K562 (cell line): ENCODE results near the gene SCYL1. TPM values are rescaled to one million over a fixed set of nuclear protein-coding genes. Genes with fewer than 3 reads are reported as not detected.
A peak's percentile ranks its signal among the peaks of the same experiment; 100 is the strongest.

Source experiments
- CAMTA2 ChIP-seq: fragments of 250-450 bp; sonication (Bioruptor Pico); conservative IDR thresholded peaks from 2 replicates; pipeline ENCODE4 v1.5.1; 2022
- ETV5 ChIP-seq: sonication (generic); formaldehyde crosslinking; IDR thresholded peaks from 2 replicates; pipeline ENCODE4 v1.4.0; 2020; ENCODE audit warnings: low read depth, mild to moderate bottlenecking, missing genetic modification reagents
- GTF2F1 ChIP-seq: IDR thresholded peaks from 2 replicates; pipeline ENCODE4 v1.6.1; 2011; ENCODE audit warnings: low read depth, low read length, improper control_type of control experiment
- MYC ChIP-seq, 2 experiments: fragments of 250-450 bp in 1 of 2; sonication (Bioruptor Pico) in 1 of 2; IDR thresholded peaks; 2 replicates each; pipeline versions ENCODE4 v1.5.1 to v1.6.1; 2012 to 2021; ENCODE audit warnings: low read depth in 2 of 2, borderline replicate concordance in 1 of 2, improper control_type of control experiment in 1 of 2, low read length in 1 of 2, mild to moderate bottlenecking in 1 of 2, moderate library complexity in 1 of 2
- SAFB2 ChIP-seq: fragments of 200-400 bp; formaldehyde crosslinking; IDR thresholded peaks from 2 replicates; pipeline ENCODE4 v1.6.1; 2018; ENCODE audit warnings: borderline replicate concordance, low read length, low read depth, moderate library complexity; ENCODE audit not compliant: severe bottlenecking
- ZNF384 ChIP-seq: IDR thresholded peaks from 2 replicates; pipeline ENCODE4 v1.6.1; 2012; ENCODE audit warnings: low read depth, low read length, improper control_type of control experiment
- ZNF589 ChIP-seq: fragments of 200-800 bp; sonication (Bioruptor generic); IDR thresholded peaks from 2 replicates; pipeline ENCODE4 v1.6.1; 2016; ENCODE audit warnings: low read depth, missing genetic modification characterization, missing compliant biosample characterization
- polyA plus RNA-seq, 8 experiments: library from polyadenylated mRNA; depleted of rRNA in 4 of 8; stranded (reverse) in 5 of 8; unstranded in 3 of 8; fragments of >200 nt; fragmentation: Nextera tagmentation in 2 of 8; fragmentation: Illumina TruSeq in 1 of 8; extraction: Ambion mirVana in 2 of 8; extraction: Trizol in 1 of 8; gene quantifications; 2 replicates each; pipeline versions ENCODE4 v1.2.1 to v1.2.3, GENCODE V29; 2011 to 2014; ENCODE audit warnings: inconsistent platforms in 1 of 8, missing spikeins in 1 of 8
- total RNA-seq, 7 experiments: library from RNA; depleted of rRNA in 6 of 7; stranded (reverse); fragments of >200 nt in 6 of 7; fragmentation: Illumina TruSeq in 2 of 7; extraction: Trizol in 2 of 7; gene quantifications; 2 replicates each; pipeline versions ENCODE4 v1.2.1 to v1.2.3, GENCODE V29; 2011 to 2021; ENCODE audit warnings: low replicate concordance in 1 of 7
- TF ChIP-seq, protein P1 (sequence below): fragments of 200-800 bp; sonication (Bioruptor generic); IDR thresholded peaks from 2 replicates; pipeline ENCODE4 v1.6.1; 2017; ENCODE audit warnings: missing genetic modification characterization, missing compliant biosample characterization
- TF ChIP-seq, protein P2 (sequence below), 2 experiments: IDR thresholded peaks; 2 replicates each; pipeline ENCODE4 v1.6.1; 2011; ENCODE audit warnings: borderline replicate concordance in 1 of 2, control low read depth in 1 of 2, low read depth in 1 of 2, low read length in 1 of 2, mild to moderate bottlenecking in 1 of 2, mixed read lengths in 1 of 2, moderate library complexity in 1 of 2; ENCODE audit not compliant: insufficient read depth in 1 of 2, insufficient read length in 1 of 2, poor library complexity in 1 of 2, severe bottlenecking in 1 of 2; ENCODE audit errors: extremely low read depth in 1 of 2
- TF ChIP-seq, protein P3 (sequence below), 2 experiments: fragments of 450-650 bp; IDR thresholded peaks; 2 replicates each; pipeline ENCODE4 v1.6.1; 2016; ENCODE audit warnings: mild to moderate bottlenecking in 2 of 2, borderline replicate concordance in 1 of 2, low read depth in 1 of 2, moderate library complexity in 1 of 2
- TF ChIP-seq, protein P4 (sequence below): fragments of 450-650 bp; IDR thresholded peaks from 2 replicates; pipeline ENCODE4 v1.6.1; 2016; ENCODE audit warnings: borderline replicate concordance

The SCYL1 gene
- total and polyA plus RNA-seq, 9 of the 15 experiments (the other 6 are each of a cell fraction or from before 2014, with no cell fraction given), result 1.9 to 145 (median 57.6) TPM

DNA sequence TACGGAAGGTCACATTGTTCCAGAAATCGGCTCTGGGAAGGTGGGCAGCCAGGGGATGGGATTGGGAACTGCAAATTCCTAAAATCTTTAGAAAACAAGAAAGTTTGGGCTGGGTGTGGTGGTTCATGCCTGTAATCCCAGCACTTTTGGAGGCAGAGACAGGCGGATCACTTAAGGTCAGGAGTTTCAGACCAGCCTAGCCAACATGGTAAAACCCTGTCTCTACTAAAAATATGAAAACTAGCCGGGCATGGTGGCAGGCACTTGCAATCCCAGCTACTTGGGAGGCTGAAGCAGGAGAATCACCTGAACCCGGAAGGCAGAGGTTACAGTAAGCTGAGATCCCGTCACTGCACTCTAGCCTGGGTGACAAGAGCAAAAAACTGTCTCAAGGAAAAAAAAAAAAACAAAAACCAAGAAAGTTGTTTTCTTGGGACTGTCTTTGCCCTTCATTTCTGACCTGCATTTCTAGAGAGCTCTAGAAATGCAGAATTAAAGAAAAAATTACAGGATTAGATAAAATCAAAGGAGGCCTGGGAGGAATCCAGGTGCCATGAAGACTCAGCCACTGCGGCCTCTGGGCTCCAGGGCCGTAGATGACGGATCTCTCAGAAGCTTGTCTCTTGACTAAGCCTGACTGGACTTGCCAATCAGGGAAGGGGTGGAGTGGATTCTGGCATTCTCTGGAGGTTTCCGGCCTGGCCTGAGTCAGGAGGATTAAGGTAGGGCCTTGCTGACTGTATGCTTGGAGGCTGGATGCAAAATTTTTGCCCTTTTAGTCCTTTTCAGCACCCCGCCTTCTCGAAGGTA is 31.3 kb upstream of the SCYL1 start (continued):
- TF ChIP-seq, protein P1, sequence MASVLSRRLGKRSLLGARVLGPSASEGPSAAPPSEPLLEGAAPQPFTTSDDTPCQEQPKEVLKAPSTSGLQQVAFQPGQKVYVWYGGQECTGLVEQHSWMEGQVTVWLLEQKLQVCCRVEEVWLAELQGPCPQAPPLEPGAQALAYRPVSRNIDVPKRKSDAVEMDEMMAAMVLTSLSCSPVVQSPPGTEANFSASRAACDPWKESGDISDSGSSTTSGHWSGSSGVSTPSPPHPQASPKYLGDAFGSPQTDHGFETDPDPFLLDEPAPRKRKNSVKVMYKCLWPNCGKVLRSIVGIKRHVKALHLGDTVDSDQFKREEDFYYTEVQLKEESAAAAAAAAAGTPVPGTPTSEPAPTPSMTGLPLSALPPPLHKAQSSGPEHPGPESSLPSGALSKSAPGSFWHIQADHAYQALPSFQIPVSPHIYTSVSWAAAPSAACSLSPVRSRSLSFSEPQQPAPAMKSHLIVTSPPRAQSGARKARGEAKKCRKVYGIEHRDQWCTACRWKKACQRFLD (CRISPR knock-in tag), result no peak
- TF ChIP-seq, protein P2, sequence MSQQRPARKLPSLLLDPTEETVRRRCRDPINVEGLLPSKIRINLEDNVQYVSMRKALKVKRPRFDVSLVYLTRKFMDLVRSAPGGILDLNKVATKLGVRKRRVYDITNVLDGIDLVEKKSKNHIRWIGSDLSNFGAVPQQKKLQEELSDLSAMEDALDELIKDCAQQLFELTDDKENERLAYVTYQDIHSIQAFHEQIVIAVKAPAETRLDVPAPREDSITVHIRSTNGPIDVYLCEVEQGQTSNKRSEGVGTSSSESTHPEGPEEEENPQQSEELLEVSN (IDR thresholded peaks at IDR 0.05; ENCODE audit: borderline replicate concordance in 1 of 2, extremely low read depth in 1 of 2, insufficient read depth in 1 of 2, insufficient read length in 1 of 2, low read depth in 1 of 2, low read length in 1 of 2, poor library complexity in 1 of 2, severe bottlenecking in 1 of 2), result no peak
- TF ChIP-seq, protein P3, sequence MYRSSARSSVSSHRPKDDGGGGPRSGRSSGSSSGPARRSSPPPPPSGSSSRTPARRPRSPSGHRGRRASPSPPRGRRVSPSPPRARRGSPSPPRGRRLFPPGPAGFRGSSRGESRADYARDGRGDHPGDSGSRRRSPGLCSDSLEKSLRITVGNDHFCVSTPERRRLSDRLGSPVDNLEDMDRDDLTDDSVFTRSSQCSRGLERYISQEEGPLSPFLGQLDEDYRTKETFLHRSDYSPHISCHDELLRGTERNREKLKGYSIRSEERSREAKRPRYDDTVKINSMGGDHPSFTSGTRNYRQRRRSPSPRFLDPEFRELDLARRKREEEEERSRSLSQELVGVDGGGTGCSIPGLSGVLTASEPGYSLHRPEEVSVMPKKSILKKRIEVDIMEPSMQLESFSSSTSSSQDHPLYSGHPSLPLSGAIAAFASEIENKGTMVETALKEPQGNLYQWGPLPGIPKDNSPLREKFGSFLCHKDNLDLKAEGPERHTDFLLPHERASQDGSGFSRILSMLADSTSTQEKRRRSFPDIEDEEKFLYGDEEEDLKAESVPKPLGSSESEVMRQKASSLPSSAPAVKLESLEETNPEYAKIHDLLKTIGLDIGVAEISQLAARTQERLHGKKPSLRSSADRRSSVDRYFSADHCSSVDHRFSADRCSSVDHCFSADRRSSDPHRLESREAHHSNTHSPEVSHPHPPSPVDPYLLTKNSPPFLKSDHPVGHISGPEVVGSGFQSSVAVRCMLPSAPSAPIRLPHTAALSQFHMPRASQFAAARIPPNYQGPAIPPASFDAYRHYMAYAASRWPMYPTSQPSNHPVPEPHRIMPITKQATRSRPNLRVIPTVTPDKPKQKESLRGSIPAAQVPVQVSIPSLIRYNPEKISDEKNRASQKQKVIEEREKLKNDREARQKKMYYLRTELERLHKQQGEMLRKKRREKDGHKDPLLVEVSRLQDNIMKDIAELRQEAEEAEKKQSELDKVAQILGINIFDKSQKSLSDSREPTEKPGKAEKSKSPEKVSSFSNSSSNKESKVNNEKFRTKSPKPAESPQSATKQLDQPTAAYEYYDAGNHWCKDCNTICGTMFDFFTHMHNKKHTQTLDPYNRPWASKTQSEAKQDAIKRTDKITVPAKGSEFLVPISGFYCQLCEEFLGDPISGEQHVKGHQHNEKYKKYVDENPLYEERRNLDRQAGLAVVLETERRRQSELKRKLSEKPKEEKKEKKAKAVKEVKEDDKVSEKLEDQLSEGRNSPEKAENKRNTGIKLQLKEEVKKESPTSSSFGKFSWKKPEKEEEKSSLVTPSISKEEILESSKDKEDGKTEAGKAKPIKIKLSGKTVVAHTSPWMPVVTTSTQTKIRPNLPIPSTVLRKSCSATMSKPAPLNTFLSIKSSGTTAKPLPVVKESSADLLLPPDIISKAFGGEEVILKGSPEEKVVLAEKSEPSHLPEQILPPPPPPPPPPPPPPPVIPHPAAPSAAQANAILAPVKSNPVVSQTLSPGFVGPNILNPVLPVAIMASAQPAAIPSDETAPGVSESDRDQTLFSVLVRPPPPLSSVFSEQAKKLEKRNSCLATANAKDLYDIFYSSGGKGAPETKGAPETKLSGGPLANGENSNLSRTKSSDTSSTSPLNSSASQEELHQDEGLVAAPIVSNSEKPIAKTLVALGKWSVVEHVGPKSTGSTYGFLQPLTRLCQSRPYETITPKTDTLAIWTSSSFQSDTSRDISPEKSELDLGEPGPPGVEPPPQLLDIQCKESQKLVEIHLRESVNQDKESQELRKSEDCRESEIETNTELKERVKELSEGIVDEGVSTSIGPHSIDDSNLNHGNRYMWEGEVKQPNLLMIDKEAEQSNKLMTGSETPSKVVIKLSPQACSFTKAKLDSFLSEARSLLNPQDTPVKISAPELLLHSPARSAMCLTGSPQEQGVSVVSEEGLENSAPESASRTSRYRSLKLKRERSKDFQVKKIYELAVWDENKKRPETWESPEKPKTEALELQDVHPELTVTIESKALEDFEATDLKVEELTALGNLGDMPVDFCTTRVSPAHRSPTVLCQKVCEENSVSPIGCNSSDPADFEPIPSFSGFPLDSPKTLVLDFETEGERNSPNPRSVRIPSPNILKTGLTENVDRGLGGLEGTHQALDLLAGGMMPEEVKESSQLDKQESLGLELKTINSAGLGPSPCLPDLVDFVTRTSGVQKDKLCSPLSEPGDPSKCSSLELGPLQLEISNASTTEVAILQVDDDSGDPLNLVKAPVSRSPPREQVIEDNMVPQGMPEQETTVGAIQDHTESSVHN (IDR thresholded peaks at IDR 0.05; ENCODE audit: borderline replicate concordance in 1 of 2, low read depth in 1 of 2), result no peak
- TF ChIP-seq, protein P4, sequence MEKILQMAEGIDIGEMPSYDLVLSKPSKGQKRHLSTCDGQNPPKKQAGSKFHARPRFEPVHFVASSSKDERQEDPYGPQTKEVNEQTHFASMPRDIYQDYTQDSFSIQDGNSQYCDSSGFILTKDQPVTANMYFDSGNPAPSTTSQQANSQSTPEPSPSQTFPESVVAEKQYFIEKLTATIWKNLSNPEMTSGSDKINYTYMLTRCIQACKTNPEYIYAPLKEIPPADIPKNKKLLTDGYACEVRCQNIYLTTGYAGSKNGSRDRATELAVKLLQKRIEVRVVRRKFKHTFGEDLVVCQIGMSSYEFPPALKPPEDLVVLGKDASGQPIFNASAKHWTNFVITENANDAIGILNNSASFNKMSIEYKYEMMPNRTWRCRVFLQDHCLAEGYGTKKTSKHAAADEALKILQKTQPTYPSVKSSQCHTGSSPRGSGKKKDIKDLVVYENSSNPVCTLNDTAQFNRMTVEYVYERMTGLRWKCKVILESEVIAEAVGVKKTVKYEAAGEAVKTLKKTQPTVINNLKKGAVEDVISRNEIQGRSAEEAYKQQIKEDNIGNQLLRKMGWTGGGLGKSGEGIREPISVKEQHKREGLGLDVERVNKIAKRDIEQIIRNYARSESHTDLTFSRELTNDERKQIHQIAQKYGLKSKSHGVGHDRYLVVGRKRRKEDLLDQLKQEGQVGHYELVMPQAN, result no peak
- peak; percentile 22; the same call in 1 of the 2 replicates for TF ChIP-seq ZNF589 (CRISPR knock-in tag)
- TF ChIP-seq SAFB2, result no peak
- 0 out of 2 replicates have a peak, but pooled peaks have one; percentile 41 for TF ChIP-seq CAMTA2 (CRISPR knock-in tag)
- 0 out of 2 replicates have a peak, but pooled peaks have one; percentile 7 for TF ChIP-seq ZNF384
- 0 out of 2 replicates have a peak, but pooled peaks have one; percentile 8 for TF ChIP-seq MYC (IDR thresholded peaks at IDR 0.05; ENCODE audit: low read depth, low read length)
- no peak for TF ChIP-seq MYC (CRISPR knock-in tag; IDR thresholded peaks at IDR 0.05; ENCODE audit: borderline replicate concordance, low read depth)
- peak; percentile 74 for TF ChIP-seq ETV5
- no peak for TF ChIP-seq GTF2F1
